Activated CD4-positive, CD25-positive, alpha-beta regulatory T cell treated with anti-CD3 and anti-CD28 coated beads, Interleukin-2, amount 50 U/mL, for 24 hours (primary cell): ENCODE measurements around the gene HACE1.
"Not testable (repeated sequence)": the region's sequence is repeated elsewhere in the genome, so short reads cannot be mapped to it uniquely, and the experiment has no call there.

Experiments used
- ATAC-seq, 2 donors: fragments of 150-1000 bp; cut with Tn5 transposase; one replicate each; pipeline ENCODE4 v1.10.0; 2021; ENCODE audit warnings: mild to moderate bottlenecking in 1 of 2, moderate library complexity in 1 of 2

HACE1 gene

DNA sequence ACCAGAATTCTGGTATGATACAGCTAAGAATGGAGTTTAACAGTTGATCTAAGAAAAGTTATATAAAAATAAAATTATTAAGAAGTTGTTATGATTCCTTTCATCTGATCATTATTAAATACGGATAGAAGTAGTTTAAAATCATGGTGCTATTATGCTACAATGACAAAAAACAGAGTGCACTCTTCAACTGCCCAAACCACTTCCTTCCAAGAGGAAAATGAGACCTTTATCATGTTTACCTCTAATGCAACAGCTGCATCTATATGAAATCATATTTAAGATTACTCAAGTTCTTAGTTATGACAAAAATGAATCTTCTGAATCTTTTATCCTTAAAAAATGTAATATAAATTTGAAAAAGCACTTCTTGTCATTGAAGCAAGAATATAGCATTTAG lies 31.2 kb downstream of the HACE1 start:
- no peak for ATAC-seq

DNA sequence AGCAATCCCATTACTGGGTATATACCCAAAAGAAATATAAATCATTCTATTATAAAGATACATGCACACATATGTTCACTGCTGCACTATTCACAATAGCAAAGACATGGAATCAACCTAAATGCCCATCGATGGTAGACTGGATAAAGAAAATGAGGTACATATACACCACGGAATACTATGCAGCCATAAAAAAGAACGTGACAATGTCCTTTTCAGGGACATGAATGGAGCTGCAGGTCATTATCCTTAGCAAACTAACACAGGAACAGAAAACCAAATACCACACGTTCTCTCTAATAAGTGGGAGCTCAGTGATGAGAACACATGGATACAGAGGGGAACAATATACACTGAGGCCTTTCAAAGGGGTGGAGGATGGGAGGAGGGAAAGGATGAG lies 38.9 kb downstream of the HACE1 start:
- not testable (repeated sequence) for ATAC-seq

- ATAC-seq = no peak
These were observed 43.6 kb downstream of the HACE1 start for GRCh38 chr6:104816125-104816524.

DNA sequence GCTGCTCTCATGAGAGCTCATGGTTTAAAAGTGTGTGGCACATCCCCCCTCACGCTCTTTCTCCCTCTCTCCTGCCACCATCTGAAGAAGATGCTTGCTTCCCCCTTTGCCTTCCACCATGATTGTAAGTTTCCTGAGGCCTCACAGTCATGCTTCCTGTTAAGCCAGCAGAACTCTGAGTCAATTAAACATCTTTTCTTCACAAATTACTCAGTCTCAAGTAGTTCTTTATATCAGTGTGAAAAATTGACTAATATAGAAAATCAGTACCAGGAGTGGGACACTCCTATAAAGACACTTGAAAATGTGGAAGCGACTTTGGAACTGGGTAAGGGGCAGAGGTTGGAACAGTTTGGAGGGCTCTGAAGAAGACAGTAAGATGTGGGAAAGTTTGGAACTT lies 45.0 kb downstream of the HACE1 start:
- ATAC-seq = no peak

DNA sequence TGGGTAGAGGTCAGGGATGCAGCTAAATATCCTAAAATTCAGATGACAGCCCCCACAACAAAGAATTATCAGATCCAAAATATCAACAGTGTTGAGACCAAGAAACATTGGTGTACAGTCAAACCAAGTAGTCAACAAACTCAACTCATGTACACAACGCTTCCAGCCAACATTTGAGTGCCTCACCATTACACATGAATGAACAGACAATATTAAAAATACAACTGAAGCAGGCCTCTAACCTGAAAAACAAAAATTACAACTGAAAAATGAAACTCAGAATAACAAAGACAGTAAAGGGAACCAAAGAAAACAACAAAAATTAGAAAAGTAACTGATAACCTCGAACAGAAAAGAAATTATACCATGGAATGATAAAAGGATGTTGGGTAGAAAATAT lies 46.2 kb downstream of the HACE1 start:
- no peak for ATAC-seq

DNA sequence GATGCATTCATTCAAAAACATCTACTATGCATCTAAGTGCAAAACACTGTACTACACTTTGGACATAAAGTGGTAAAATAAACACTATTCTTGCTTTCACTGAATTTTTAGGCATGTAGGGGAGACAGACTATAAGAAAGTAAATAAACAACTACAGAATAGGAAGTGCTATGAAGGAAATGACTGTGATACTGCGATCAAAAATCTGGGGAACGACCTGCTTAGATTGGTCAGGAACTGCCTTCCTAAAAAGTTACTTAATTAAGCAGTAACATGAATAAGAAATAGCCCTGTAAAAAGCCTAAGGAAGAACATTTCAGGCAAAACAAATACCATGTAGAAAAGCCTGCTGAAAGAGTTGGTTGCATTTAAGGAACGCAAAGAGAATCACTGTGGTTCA lies 50.6 kb downstream of the HACE1 start:
- ATAC-seq = no peak

DNA sequence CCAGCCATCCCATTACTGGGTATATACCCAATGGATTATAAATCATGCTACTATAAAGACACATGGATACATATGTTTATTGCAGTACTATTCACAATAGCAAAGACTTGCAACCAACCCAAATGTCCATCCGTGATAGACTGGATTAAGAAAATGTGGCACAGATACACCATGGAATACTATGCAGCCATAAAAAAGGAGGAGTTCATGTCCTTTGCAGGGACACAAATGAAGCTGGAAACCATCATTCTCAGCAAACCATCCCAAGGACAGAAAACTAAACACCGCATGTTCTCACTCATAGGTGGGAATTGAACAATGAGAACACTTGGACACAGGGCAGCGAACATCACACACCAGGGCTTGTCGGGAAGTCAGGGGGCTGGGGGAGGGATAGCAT lies 54.4 kb downstream of the HACE1 start:
- ATAC-seq = not testable (repeated sequence)

- ATAC-seq = no peak
These were observed 60.5 kb downstream of the HACE1 start for GRCh38 chr6:104799134-104799657.

DNA sequence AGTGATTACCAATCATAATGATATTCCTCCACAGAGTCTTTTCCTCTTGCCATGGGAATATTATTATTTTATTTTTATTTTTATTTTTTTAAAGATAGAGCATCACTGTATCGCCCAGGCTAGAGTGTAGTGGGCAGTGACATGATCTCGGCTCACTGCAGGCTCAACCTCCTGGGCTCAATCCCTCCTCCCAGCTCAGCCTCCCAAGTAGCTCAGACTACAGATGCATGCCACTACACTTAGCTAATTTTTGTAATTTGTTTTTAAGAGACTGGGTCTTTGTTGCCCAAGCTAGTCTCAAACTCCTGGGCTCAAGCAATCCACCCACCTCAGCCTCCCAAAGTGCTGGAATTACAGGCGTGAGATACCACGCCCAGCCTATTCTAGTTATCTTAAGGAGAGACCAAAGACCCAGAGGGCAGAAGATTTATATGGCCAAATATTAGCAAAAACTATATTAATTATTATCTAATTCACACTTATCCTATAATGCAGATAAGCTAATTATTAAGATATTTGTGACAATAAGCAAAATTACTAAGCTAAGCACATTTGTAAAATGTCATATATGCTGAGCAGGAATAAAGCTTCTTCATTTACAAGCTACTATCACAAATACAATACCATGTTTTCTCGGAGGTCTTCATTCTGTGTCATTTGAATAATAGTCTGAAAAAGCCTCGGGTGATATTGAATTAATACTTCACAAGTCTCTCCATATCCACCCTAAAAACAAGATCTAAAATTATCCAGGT lies 63.5 kb downstream of the HACE1 start:
- ATAC-seq = no peak

DNA sequence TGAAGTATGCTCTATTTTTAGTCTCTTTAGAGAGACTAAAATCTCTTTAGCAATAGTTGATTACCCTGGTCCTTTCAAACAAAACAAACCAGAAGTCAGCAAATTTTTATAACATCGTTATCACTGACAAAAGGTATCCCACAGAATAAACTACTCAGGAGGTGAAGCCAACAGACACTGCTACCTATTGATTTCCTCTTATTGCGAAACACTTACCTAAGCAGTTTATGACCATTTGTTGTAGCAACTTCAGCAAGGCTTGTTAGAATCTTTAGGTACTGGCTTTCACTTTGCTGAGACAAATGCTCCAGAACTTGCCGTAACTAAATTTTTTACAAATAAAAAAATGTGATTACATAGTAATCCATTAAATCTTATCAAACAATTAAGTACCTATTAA lies 64.4 kb downstream of the HACE1 start:
- ATAC-seq = no peak

DNA sequence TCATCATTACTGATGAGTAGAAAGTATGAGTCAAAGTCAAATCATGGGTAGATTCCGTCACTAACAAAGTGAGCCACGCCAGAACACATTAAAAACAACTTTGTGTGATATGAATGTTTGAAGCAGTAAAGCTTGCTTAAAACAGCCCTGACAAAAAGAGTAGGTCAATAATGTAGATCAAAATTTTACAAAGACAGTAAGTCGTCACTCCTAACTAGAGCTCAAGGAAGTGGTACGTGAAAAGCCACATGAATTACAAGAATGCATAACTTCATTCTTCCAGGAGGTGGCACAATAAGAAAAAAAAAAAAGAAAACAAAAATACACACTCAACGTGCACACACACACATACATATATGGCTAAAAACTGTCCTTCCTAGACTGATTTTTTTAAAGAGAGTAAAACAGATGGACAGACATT lies 69.9 kb downstream of the HACE1 start:
- peak; percentile 91 to 92 for ATAC-seq

DNA sequence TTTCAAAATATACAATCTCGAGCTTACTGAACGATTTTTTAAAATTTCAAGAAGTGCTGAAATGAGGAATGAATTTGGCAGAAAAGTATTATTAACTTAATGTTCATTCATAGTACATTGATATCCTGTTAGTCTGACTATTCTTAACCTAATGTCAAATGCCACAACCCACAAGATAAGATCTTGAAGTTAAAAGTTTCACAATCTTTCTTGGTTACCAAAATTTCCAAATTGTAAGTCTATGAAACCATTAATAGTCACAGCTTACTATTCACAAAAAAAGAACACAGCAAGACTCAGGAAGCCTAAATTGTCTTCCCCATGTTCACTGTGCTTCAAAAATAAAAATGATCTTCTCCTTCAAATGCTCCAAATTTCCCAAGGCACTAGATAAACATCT lies 71.3 kb downstream of the HACE1 start:
- peak; percentile 23 to 37 for ATAC-seq

DNA sequence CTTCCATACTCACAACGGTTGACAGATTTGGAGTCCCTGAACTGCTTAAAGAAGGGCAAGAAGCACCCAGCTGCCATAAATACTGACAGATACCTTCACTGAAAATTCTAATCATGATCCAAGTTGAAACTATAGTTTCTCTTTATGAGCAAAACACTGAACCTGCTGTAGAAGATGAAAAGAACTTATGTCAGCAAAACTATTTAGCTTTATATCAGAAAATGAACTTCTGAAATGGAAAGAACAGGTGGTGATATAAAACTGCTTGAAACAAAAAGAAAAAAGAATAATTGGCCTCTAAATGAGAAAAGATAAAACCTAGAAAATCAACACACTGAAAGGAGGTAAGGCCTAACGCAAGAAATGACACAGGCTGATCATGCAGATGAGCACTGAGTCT lies 72.4 kb downstream of the HACE1 start:
- no peak for ATAC-seq

- no peak for ATAC-seq
These were observed 74.8 kb downstream of the HACE1 start for GRCh38 chr6:104784884-104785283.

GRCh38 chr6:104771258-104771832 lies 88.4 kb downstream of the HACE1 start:
- peak; percentile 35 to 58 for ATAC-seq

DNA sequence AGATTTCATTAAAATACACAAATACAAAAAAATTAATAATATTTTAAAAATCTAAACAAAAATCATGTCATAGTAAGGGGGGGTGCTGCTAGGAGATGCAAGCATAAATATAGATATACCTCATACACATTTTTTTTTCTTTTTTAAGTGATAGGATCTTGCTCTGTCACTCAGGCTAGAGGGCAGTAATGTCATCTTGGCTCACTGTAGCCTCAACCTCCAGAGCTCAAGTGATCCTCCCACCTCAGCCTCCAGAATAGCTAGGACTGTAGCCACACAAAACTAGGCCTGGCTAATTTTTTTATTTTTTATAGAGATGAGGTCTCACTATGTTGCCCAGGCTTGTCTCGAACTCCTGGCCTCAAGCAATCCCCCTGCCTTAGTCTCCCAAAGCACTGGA lies 90.8 kb downstream of the HACE1 start:
- ATAC-seq = no peak

GRCh38 chr6:104766595-104766994 lies 93.1 kb downstream of the HACE1 start:
- ATAC-seq = no peak

DNA sequence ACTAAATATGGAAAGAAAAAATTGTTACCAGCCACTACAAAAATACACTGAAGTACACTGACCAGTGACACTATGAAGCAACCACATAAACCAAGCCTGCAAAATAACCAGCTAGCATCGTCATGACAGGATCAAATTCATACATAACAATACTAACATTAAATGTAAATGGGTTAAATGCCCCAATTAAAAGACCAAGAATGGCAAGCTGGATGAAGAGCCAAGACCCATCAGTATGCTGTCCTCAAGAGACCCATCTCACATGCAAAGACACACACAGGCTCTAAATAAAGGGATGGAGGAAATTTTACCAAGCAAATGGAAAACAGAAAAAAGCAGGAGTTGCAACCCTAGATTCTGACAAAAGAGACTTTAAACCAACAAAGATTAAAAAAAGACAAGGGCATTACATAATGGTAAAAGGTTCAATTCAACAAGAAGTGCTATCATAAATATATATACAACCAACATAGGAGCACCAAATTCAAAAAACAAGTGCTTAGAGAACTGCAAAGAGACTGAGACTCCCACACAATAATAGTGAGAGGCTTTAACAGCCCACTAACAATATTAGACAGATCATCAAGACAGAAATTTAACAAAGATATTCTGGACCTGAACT lies 104.8 kb downstream of the HACE1 start:
- no peak for ATAC-seq

DNA sequence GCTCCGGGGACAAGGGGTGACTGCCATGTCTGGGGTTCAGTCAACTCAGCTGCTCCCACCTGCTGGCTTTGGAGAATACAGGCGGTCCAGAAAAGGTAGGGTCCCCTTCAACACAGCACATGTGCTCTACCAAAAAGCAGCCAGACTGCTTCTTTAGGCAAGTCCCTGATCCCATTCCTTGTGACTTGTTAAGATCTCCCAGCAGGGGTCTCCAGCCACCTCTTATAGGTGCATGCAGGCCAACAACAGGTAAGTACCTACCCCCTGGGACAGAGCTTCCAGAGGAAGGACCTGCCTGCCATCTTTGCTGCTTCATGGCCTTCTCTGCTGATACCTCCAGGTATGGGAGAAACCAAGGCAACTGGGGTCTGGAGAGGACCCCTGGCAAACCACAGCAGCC lies 106.5 kb downstream of the HACE1 start:
- no peak for ATAC-seq

- ATAC-seq = no peak
These were observed 109.3 kb downstream of the HACE1 start for GRCh38 chr6:104750449-104750848.

DNA sequence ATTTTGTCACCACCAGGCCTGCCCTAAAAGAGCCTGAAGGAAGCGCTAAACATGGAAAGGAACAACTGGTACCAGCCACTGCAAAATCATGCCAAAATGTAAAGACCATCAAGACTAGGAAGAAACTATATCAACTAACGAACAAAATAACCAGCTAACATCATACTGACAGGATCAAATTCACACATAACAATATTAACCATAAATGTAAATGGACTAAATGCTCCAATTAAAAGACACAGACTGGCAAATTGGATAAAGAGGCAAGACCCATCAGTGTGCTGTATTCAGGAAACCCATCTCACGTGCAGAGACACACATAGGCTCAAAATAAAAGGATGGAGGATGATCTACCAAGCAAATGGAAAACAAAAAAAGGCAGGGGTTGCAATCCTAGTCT lies 120.6 kb downstream of the HACE1 start:
- ATAC-seq = not testable (repeated sequence)

DNA sequence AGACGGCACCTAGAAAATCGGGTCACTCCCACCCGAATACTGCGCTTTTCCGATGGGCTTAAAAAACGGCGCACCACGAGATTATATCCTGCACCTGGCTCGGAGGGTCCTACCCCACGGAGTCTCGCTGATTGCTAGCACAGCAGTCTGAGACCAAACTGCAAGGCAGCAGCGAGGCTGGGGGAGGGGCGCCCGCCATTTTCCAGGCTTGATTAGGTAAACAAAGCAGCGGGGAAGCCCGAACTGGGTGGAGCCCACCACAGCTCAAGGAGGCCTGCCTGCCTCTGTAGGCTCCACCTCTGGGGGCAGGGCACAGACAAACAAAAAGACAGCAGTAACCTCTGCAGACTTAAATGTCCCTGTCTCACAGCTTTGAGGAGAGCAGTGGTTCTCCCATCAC lies 122.2 kb downstream of the HACE1 start:
- not testable (repeated sequence) for ATAC-seq

DNA sequence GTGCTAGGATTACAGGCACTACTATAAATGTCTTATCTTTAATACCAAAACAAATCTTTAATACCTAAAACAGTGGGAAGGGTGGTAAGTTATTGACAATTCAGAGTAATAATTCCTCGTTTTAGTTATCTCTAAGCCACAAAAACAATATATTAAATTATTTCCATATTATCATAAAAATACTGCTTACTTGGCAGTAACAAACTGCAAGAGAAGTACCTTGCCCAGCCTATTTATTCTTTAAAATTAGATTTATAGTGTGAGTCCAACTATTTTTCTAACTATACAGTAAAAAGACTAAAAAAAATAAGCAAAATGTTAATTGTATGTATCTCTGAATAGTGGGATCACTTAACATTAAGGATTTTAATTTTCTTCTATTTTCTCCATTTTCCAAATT lies 123.2 kb downstream of the HACE1 start:
- ATAC-seq = no peak

DNA sequence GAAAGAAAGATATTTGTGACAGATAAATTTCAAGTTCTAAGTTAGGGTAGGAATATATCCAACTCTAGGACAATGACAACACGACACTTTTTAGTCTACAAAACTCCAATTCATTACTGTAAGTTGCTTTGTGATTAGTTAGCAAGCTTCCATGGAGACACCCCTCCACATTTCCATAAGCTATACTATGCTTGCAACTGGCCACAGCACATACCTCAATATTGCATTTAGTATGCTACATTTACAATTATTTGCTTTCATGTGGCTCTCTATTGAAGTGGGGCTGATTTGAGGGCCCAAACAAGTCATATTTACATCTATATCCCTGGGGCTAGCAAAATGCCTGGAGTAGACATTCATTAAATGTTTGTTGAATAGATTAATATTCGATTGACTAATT lies 129.3 kb downstream of the HACE1 start:
- no peak for ATAC-seq
